Mucosa of rectum (tissue), 2 donors: ENCODE data around the gene SEC14L1.

ENCODE experiments used
- H3K27ac ChIP-seq, 2 donors: one replicate each; pipeline ENCODE4 v1.7.0; 2013; ENCODE audit warnings: inconsistent platforms in 2 of 2, low read depth in 2 of 2, low read length in 2 of 2
- H3K27me3 ChIP-seq, 2 donors: one replicate each; pipeline ENCODE4 v1.7.0; 2013; ENCODE audit warnings: low read length in 2 of 2; ENCODE audit not compliant: control insufficient read depth in 2 of 2, insufficient read depth in 2 of 2
- H3K36me3 ChIP-seq, 2 donors: one replicate each; pipeline ENCODE4 v1.7.0; 2013; ENCODE audit warnings: low read length in 2 of 2; ENCODE audit not compliant: control insufficient read depth in 2 of 2, insufficient read depth in 2 of 2
- H3K4me1 ChIP-seq, 2 donors: one replicate each; pipeline ENCODE4 v1.7.0; 2013; ENCODE audit warnings: low read length in 2 of 2, mild to moderate bottlenecking in 1 of 2; ENCODE audit not compliant: control insufficient read depth in 2 of 2, insufficient read depth in 2 of 2
- H3K4me3 ChIP-seq, 2 donors: one replicate each; pipeline ENCODE4 v1.7.0; 2013; ENCODE audit warnings: low read length in 2 of 2
- H3K9ac ChIP-seq, 2 donors: one replicate each; pipeline ENCODE4 v1.7.0; 2013; ENCODE audit warnings: low read length in 2 of 2, low read depth in 1 of 2, mild to moderate bottlenecking in 1 of 2
- H3K9me3 ChIP-seq, 2 donors: one replicate each; pipeline ENCODE4 v1.7.0; 2013; ENCODE audit warnings: low read length in 2 of 2; ENCODE audit not compliant: control insufficient read depth in 2 of 2
- donor health status: healthy.
- donor health status: Normal muscosa, but diverticular disease.

Gene SEC14L1

GRCh38 chr17:77140166-77140877 lies 447 bp upstream of the SEC14L1 start:
- H3K27me3 ChIP-seq = no peaks in the 10 kb centered on the region
- peak overlapping the region; percentile 91 to 96 for H3K27ac ChIP-seq
- H3K9ac ChIP-seq = peak overlapping the region; percentile 68 to 84
- H3K9me3 ChIP-seq = no peaks in the 10 kb centered on the region
- H3K4me1 ChIP-seq = peaks cover 10 to 13% of the 10 kb centered on the region in 2 donors
- peaks cover 0 to 5% of the 10 kb centered on the region in 2 donors for H3K36me3 ChIP-seq
- H3K4me3 ChIP-seq = peak overlapping the region; percentile 72 to 73

GRCh38 chr17:77141846-77142449 lies 1.2 kb downstream of the SEC14L1 start:
- Histone ChIP-seq H3K4me1 (peaks cover 23 to 26% of the 10 kb centered on the region in 2 donors), H3K36me3 (peaks cover 0 to 8% of the 10 kb centered on the region in 2 donors), H3K9ac (peak overlapping the region; percentile 70 to 81), H3K27ac (peak overlapping the region; percentile 76 to 82), H3K4me3 (peak overlapping the region; percentile 76 to 84), H3K27me3 (no peaks in the 10 kb centered on the region), H3K9me3 (no peaks in the 10 kb centered on the region)

- Histone ChIP-seq H3K9me3 (no peaks in the 10 kb centered on the region), H3K4me1 (peaks cover 23 to 33% of the 10 kb centered on the region in 2 donors), H3K9ac (peak overlapping the region in 1 of 2 donors; percentile 25), H3K27ac (peak overlapping the region; percentile 9 to 13), H3K27me3 (no peaks in the 10 kb centered on the region), H3K36me3 (peaks cover 0 to 8% of the 10 kb centered on the region in 2 donors), H3K4me3 (peak overlapping the region in 1 of 2 donors; percentile 14)
These were observed 1.9 kb downstream of the SEC14L1 start for GRCh38 chr17:77142689-77143088.

GRCh38 chr17:77143306-77143705 lies 2.5 kb downstream of the SEC14L1 start:
- H3K27me3 ChIP-seq = no peaks in the 10 kb centered on the region
- no peak overlapping the region for H3K9ac ChIP-seq
- peak overlapping the region in 1 of 2 donors; percentile 5 for H3K4me3 ChIP-seq
- peak overlapping the region in 1 of 2 donors; percentile 9 for H3K27ac ChIP-seq
- H3K36me3 ChIP-seq = peaks cover 3 to 10% of the 10 kb centered on the region in 2 donors
- peaks cover 23 to 33% of the 10 kb centered on the region in 2 donors for H3K4me1 ChIP-seq
- no peaks in the 10 kb centered on the region for H3K9me3 ChIP-seq

GRCh38 chr17:77144227-77144626 lies 3.5 kb downstream of the SEC14L1 start:
- no peak overlapping the region for H3K9ac ChIP-seq
- peak overlapping the region; percentile 13 to 62 for H3K27ac ChIP-seq
- peaks cover 8 to 15% of the 10 kb centered on the region in 2 donors for H3K36me3 ChIP-seq
- H3K27me3 ChIP-seq = no peaks in the 10 kb centered on the region
- H3K4me3 ChIP-seq = no peak overlapping the region
- H3K9me3 ChIP-seq = no peaks in the 10 kb centered on the region
- H3K4me1 ChIP-seq = peaks cover 31 to 36% of the 10 kb centered on the region in 2 donors

GRCh38 chr17:77145224-77145611 lies 4.4 kb downstream of the SEC14L1 start:
- H3K4me3 ChIP-seq = no peak overlapping the region
- peaks cover 8 to 18% of the 10 kb centered on the region in 2 donors for H3K36me3 ChIP-seq
- peak overlapping the region; percentile 30 to 53 for H3K9ac ChIP-seq
- peaks cover 25 to 31% of the 10 kb centered on the region in 2 donors for H3K4me1 ChIP-seq
- no peaks in the 10 kb centered on the region for H3K27me3 ChIP-seq
- H3K27ac ChIP-seq = peak overlapping the region; percentile 62 to 83
- H3K9me3 ChIP-seq = no peaks in the 10 kb centered on the region

GRCh38 chr17:77145612-77146245 lies 5.0 kb downstream of the SEC14L1 start:
- peak overlapping the region; percentile 62 to 83 for H3K27ac ChIP-seq
- peaks cover 25 to 31% of the 10 kb centered on the region in 2 donors for H3K4me1 ChIP-seq
- H3K4me3 ChIP-seq = peak overlapping the region in 1 of 2 donors; percentile 27
- no peaks in the 10 kb centered on the region for H3K9me3 ChIP-seq
- H3K27me3 ChIP-seq = no peaks in the 10 kb centered on the region
- peak overlapping the region; percentile 30 to 53 for H3K9ac ChIP-seq
- peaks cover 8 to 22% of the 10 kb centered on the region in 2 donors for H3K36me3 ChIP-seq

- peaks cover 25 to 31% of the 10 kb centered on the region in 2 donors for H3K4me1 ChIP-seq
- H3K9me3 ChIP-seq = no peaks in the 10 kb centered on the region
- H3K9ac ChIP-seq = peak overlapping the region in 1 of 2 donors; percentile 30
- no peaks in the 10 kb centered on the region for H3K27me3 ChIP-seq
- peaks cover 8 to 24% of the 10 kb centered on the region in 2 donors for H3K36me3 ChIP-seq
- H3K27ac ChIP-seq = peak overlapping the region; percentile 62 to 83
- H3K4me3 ChIP-seq = peak overlapping the region in 1 of 2 donors; percentile 27
These were observed 5.5 kb downstream of the SEC14L1 start for GRCh38 chr17:77146246-77146632.

GRCh38 chr17:77146882-77147281 lies 6.1 kb downstream of the SEC14L1 start:
- Histone ChIP-seq H3K4me1 (peaks cover 25 to 31% of the 10 kb centered on the region in 2 donors), H3K27me3 (no peaks in the 10 kb centered on the region), H3K9ac (peak overlapping the region in 1 of 2 donors; percentile 5), H3K4me3 (peak overlapping the region; percentile 0 to 28), H3K36me3 (peaks cover 8 to 25% of the 10 kb centered on the region in 2 donors), H3K9me3 (no peaks in the 10 kb centered on the region), H3K27ac (peak overlapping the region; percentile 40 to 83)
